ENCODE measurements around the gene FOXA3.

Gene FOXA3

GRCh38 chr19:45863840-45864628 is at the start of gene FOXA3:
TSS of gene FOXA3 (plus strand) at chr19:45864326. CDS start at chr19:45864457, 131 bp downstream.
- peak; percentile 62 for DNase-seq

- DNase-seq: no peak
These were observed 49.2 kb upstream of the FOXA3 start, which contains the start of gene RSPH6A for GRCh38 chr19:45814851-45815480. TSS of gene RSPH6A (minus strand) at chr19:45815308. CDS start at chr19:45815176, 132 bp downstream.

GRCh38 chr19:45815481-45816216 is 48.5 kb upstream of the FOXA3 start:
- DNase-seq: no peak

GRCh38 chr19:45816236-45817009 is 47.7 kb upstream of the FOXA3 start:
- DNase-seq: no peak

GRCh38 chr19:45817010-45817724 is 47.0 kb upstream of the FOXA3 start:
- peak; percentile 92 for DNase-seq

GRCh38 chr19:45817725-45818301 is 46.3 kb upstream of the FOXA3 start:
- DNase-seq: no peak

- DNase-seq: no peak
These were observed 44.4 kb upstream of the FOXA3 start for GRCh38 chr19:45819769-45820168.

- DNase-seq: no peak
These were observed 43.6 kb upstream of the FOXA3 start for GRCh38 chr19:45820413-45821102.

- no peak for DNase-seq
These were observed 43.0 kb upstream of the FOXA3 start for GRCh38 chr19:45821103-45821521.

GRCh38 chr19:45821570-45821969 is 42.6 kb upstream of the FOXA3 start:
- no peak for DNase-seq

GRCh38 chr19:45822716-45823115 is 41.4 kb upstream of the FOXA3 start:
- no peak for DNase-seq

- no peak for DNase-seq
These were observed 40.9 kb upstream of the FOXA3 start for GRCh38 chr19:45823182-45823581.

GRCh38 chr19:45824041-45824471 is 40.1 kb upstream of the FOXA3 start:
- DNase-seq: no peak

GRCh38 chr19:45824531-45825262 is 39.4 kb upstream of the FOXA3 start:
- no peak for DNase-seq

- no peak for DNase-seq
These were observed 38.9 kb upstream of the FOXA3 start for GRCh38 chr19:45825263-45825605.

GRCh38 chr19:45825917-45826893 is 37.9 kb upstream of the FOXA3 start:
- no peak for DNase-seq

GRCh38 chr19:45826934-45827333 is 37.2 kb upstream of the FOXA3 start:
- no peak for DNase-seq

- no peak for DNase-seq
These were observed 36.5 kb upstream of the FOXA3 start for GRCh38 chr19:45827459-45828093.

GRCh38 chr19:45828523-45828922 is 35.6 kb upstream of the FOXA3 start:
- no peak for DNase-seq
